Activated CD8-positive, alpha-beta memory T cell treated with anti-CD3 and anti-CD28 coated beads, Interleukin-2, amount 50 U/mL, for 24 hours (primary cell): ENCODE measurements around the gene TFAP2A.

Experiments used
- DNase-seq: peaks from one replicate; pipeline ENCODE4 v3.0.0-alpha.2; 2020; ENCODE audit errors: extremely low read depth

Gene TFAP2A

GRCh38 chr6:10399451-10399850, 15.4 kb downstream of the TFAP2A start:
- no peak for DNase-seq

GRCh38 chr6:10398446-10399218, 16.2 kb downstream of the TFAP2A start:
- no peak for DNase-seq

- DNase-seq: no peak
Measured at GRCh38 chr6:10397756-10398445, 17.0 kb downstream of the TFAP2A start.

DNA sequence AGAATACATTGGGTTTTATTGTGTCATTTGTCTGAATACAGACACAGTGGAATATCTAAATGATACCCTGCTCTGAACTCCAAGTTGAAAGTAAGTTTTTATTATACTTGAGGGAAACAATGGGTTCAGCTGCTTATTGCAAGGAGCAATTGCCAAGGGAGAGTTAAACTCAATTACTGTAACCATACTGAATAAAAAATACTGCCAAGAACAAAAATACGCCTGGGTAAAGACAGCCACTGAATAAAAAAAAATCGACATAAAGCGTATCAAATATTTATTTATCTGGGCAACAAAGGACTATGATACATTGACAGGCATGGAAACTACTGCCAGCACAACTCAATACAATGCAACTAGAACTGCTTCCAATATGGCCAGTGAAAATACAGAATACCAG, 18.1 kb downstream of the TFAP2A start:
- no peak for DNase-seq

- DNase-seq: no peak
Measured at GRCh38 chr6:10395704-10396546, 18.9 kb downstream of the TFAP2A start.

- no peak for DNase-seq
Measured at GRCh38 chr6:10395171-10395703, 19.6 kb downstream of the TFAP2A start.

DNA sequence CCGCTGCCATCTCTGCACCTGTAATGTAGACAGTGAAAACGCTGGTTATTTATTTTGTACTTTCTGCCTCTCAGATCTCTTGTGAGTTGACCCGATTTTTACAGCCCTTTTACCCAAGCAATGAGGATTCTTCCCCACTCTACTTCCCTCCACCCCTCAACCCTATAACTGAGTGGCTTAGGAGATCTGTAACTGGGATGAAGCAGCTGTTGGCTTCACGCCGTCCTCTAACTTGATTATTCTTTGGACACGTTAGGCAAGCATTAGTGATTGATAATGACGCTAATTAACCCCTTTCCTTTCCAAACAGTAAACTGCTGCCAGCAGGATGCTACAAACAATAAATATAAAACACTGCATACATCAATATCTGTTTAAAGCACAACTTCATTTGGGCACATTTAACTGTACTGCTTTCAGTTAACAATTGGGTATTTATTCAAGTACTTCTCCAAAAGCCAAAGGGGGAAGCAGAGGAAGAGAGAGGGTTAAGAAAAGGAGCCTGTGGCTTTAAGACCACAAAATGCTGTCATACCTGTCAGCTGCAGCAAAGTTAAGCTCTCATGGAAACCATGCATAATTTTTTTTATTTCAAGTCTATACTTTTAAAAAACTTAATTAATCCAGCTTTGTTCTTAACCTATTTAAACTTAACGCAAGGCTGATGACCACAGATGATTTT, 21.2 kb downstream of the TFAP2A start:
- DNase-seq: no peak

GRCh38 chr6:10391799-10392198, 23.1 kb downstream of the TFAP2A start:
- DNase-seq: no peak

GRCh38 chr6:10391299-10391630, 23.6 kb downstream of the TFAP2A start:
- no peak for DNase-seq

DNA sequence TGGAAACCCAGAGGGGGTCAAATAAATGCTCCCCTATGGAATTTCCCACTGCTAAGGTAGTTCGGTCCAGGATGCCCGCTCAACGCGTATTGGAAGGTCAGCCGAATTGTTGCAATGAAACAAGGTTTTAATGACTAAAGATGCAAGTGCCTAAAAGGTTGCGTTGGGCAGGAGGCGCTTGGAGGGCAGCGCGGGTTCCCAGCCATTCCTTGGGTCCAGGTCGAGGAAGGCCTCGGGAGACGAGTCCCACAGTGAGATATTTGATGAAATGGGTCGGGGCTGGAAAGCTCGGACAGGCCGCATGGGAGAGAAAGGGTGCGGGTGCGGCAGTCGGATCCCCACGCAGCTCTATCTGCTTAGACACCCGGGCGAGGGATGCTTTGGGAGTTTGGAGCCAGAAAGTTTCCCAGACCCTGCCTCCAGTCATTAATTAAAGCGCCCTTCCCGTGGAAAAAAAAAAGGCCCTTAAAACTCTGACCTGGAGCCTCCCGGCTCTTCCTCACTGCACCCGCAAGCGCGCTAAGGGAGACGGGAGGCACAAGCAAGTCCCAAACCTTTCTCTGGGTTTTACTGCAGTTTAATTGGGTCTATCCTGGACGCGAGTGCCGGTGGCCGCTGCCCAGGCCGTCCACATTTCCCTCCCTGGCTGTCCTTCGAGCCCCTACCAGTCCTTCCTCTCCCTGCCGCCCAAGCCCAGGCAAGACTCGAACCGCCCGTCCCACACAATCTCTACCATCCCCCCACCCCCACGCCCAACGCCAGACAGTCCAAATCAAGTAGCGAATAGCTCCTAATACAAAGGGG, 24.2 kb downstream of the TFAP2A start:
- no peak for DNase-seq

GRCh38 chr6:10389739-10390494, 25.0 kb downstream of the TFAP2A start:
- no peak for DNase-seq

- DNase-seq: no peak
Measured at GRCh38 chr6:10386756-10387654, 27.9 kb downstream of the TFAP2A start.

GRCh38 chr6:10386220-10386619, 28.7 kb downstream of the TFAP2A start:
- DNase-seq: no peak

GRCh38 chr6:10385524-10386132, 29.2 kb downstream of the TFAP2A start:
- DNase-seq: no peak

DNA sequence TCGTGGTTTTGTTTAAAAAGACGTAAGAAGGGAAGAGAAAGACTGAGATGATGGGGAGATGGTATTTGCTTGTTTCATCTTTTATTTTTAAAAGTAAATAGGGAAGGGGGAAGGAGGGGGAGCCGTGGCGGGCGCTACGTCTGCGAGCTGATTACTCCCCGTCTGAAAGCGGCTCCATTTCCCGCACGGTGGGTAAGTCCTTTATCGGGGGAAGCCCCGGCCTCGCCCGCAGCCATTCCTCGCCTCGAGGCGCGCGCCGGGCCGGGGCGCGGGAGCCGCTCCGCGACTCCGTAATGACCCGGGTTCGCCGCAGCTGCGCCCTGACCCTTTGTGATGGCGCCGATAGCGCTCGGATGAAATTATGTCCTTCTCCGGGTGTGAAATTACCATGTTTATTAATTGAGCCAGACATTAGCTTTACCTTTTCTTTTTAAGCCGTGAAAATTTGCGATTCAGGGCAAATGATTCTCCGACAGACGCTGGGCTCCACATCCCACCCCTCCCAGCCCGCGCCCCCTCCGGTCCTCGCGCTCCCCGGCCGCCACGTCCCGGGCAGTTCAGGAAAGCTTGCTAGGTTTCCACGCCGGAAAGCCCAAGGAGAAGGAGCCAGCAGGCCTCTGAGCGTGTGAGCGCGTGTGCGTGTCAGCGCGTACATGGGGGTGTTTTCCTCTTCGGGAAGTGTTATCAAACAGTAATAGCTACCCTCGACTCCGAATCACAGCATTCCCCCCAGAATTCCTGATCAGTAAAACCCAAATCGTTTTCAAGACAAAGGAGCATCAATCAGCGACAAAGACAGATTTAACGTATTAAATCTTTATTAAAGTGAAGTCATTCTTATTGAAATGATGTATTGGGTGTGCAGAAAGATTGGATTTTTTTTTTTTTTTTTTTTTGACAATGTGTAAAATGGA, 30.0 kb downstream of the TFAP2A start:
- DNase-seq: no peak

GRCh38 chr6:10384091-10384609, 30.7 kb downstream of the TFAP2A start:
- no peak for DNase-seq

DNA sequence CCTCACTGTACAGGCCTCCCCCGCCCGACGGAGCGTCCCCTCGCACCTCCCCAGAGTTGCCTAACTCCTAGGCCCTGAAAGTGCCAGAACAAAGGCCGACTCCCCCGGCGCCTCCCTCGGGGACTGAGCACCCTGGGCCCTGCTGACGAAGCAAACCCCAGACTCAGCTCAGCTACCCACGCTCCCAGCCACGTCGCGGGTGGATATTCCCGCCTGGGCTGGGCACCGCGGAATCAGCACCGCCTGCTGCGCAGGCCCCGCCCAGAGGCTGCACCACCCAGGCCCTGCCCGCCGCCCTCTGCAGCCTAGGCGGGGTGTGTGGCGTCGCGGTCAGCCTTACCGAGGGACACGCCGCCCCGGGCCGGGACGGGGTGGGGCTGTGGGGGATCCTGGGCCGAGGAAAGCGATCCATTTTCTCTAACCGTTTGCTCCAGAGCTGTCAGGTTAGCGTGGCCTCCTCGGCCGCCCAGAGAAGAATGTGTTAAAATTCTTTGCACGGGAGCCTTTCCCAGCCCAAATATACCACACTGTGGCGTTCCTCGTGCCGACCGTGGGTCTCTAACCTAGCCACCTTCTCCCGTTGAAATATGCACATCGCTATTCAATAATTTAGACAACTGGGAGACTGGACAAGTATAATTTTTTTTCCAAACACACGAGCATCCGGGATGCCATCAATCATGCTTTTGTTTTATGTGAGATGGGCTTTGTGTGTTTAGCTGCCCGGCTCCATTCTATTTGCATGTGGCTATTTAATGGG, 31.4 kb downstream of the TFAP2A start:
- no peak for DNase-seq
